Lower leg skin (tissue), 4 donors: ENCODE data around the gene COG8. TPM values are rescaled to one million over a fixed set of nuclear protein-coding genes. Genes with fewer than 3 reads are reported as not detected.

Experiments
- DNase-seq, 2 donors: peaks; one replicate each; pipeline ENCODE4 v3.0.0-alpha.2; 2019; ENCODE audit warnings: low spot score in 2 of 2
- H3K4me3 ChIP-seq: fragments of 200-600 bp; sonication (generic); 2 replicates; pipeline ENCODE4 v1.5.1; 2017; ENCODE audit warnings: mild to moderate bottlenecking, low read depth; ENCODE audit not compliant: poor library complexity, severe bottlenecking
- POLR2A ChIP-seq, 2 donors: fragments of 450-650 bp; IDR thresholded peaks; one replicate each; pipeline ENCODE4 v1.6.1; 2016 to 2017; ENCODE audit warnings: antibody characterized with exemption in 2 of 2, mild to moderate bottlenecking in 1 of 2, moderate library complexity in 1 of 2
- WGBS, 2 donors: methylation state at CpG; one replicate each; pipeline ENCODE4 v1.1.5; 2018; 5-methylcytosine and 5-hydroxymethylcytosine counted together
- intact Hi-C: fragments of 100-400 bp; cut with DNase I; formaldehyde crosslinking; loops from one replicate; pipeline ENCODE4 v1.15.0; 2023; ENCODE audit warnings: low total_unique reads
- total RNA-seq, 4 donors: library from RNA; depleted of rRNA; stranded (reverse); fragments of >200 nt; gene quantifications; one replicate each; pipeline ENCODE4 v1.1.0, GENCODE V29; 2016
- TF ChIP-seq, protein P1 (sequence below), 3 donors: fragments of 450-650 bp; IDR thresholded peaks; one replicate each; pipeline ENCODE4 v1.5.1; 2016; ENCODE audit warnings: antibody characterized with exemption in 3 of 3, mild to moderate bottlenecking in 3 of 3, moderate library complexity in 2 of 3

COG8 gene
- total RNA-seq, 4 donors from 2014 or later = 40.8 to 57.8 (median 47.6) TPM

- WGBS, 2 donors = 0% methylated on average over 41 to 43 of the region's 93 CpGs
- TF ChIP-seq, protein P1, sequence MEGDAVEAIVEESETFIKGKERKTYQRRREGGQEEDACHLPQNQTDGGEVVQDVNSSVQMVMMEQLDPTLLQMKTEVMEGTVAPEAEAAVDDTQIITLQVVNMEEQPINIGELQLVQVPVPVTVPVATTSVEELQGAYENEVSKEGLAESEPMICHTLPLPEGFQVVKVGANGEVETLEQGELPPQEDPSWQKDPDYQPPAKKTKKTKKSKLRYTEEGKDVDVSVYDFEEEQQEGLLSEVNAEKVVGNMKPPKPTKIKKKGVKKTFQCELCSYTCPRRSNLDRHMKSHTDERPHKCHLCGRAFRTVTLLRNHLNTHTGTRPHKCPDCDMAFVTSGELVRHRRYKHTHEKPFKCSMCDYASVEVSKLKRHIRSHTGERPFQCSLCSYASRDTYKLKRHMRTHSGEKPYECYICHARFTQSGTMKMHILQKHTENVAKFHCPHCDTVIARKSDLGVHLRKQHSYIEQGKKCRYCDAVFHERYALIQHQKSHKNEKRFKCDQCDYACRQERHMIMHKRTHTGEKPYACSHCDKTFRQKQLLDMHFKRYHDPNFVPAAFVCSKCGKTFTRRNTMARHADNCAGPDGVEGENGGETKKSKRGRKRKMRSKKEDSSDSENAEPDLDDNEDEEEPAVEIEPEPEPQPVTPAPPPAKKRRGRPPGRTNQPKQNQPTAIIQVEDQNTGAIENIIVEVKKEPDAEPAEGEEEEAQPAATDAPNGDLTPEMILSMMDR (IDR thresholded peaks at IDR 0.05) = peak in 1 of 3 donors; percentile 24
- no peak for TF ChIP-seq POLR2A (IDR thresholded peaks at IDR 0.05)
- intact Hi-C loops = no loop called here
- DNase-seq = peak; percentile 92 to 98
- peak within 1 kb of the TSS; percentile 64 for H3K4me3 ChIP-seq
Measured at GRCh38 chr16:69330286-69331109, 8.9 kb downstream of the COG8 start, which contains the start of gene PDF. Gene PDF (minus strand): TSS chr16:69330588. CDS start chr16:69330570, 18 bp downstream.

DNA sequence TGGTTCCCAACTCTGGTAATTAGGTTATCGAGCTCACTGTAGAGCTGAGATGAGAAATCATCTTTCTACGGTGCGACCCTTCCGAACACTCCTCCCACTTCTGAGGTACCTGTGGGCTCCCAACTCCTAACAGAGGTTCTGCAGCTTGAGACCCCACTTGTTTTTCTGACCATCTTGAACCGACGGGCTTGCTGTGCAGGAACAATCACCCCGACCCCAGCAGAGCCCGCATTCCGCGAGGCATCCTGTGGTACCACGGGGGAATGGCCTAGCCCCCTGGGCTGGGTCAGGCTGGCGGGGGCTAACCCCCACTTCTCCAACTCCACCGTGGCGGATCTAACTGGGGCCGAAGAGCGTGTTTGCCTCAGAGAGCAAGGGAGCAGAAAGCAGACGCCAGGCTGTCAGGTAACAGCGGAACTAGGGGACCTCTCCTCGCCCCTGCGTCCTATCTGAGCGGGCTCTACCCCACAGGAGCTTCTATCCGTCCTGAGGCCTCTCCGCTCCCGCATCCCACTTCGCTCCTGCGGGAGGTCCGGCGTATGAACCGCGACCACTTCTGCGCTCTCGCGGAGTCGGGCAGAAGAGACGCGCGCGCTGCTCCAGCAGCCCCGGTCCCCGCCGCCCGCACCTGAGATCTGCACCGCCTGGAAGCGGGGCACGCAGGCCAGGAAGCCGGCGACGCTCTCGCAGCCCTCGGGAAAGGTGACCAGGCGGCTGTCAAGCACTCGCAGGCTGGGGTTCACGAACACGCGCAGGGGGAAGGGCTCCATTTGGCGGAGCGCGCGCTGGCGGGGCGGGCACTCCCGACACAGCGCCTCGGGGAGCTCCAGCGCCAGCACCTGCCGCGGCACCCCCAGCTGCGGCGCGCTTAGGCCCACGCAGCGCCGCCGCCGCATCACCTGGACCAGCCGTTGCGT, 9.7 kb downstream of the COG8 start:
- peak in 1 of 2 donors; percentile 86 for DNase-seq
- peak overlapping the region; percentile 64 for H3K4me3 ChIP-seq
- intact Hi-C loops = no loop called here
- WGBS, 2 donors = 8 to 12% methylated on average over 32 to 48 of the region's 77 CpGs
- no peak for TF ChIP-seq POLR2A (IDR thresholded peaks at IDR 0.05)
- TF ChIP-seq, protein P1 (IDR thresholded peaks at IDR 0.05) = no peak

GRCh38 chr16:69328854-69329316, 10.5 kb downstream of the COG8 start:
- peak in 1 of 2 donors; percentile 66 for DNase-seq
- intact Hi-C loops = no loop called here
- no peak for TF ChIP-seq POLR2A (IDR thresholded peaks at IDR 0.05)
- TF ChIP-seq, protein P1 (IDR thresholded peaks at IDR 0.05) = no peak
- H3K4me3 ChIP-seq = no peak overlapping the region
- WGBS, 2 donors = 47 to 49% methylated on average over 10 of the region's 10 CpGs

GRCh38 chr16:69327585-69328310, 11.6 kb downstream of the COG8 start:
- no peak overlapping the region for H3K4me3 ChIP-seq
- intact Hi-C loops = no loop called here
- peak in 1 of 2 donors; percentile 50 for DNase-seq
- TF ChIP-seq, protein P1 (IDR thresholded peaks at IDR 0.05) = no peak
- TF ChIP-seq POLR2A (IDR thresholded peaks at IDR 0.05) = no peak
- 82 to 87% methylated on average over 14 of the region's 14 CpGs for WGBS, 2 donors

- intact Hi-C loops = no loop called here
- 55 to 58% methylated on average over 7 of the region's 7 CpGs for WGBS, 2 donors
- TF ChIP-seq, protein P1 (IDR thresholded peaks at IDR 0.05) = no peak
- TF ChIP-seq POLR2A (IDR thresholded peaks at IDR 0.05) = no peak
- no peak overlapping the region for H3K4me3 ChIP-seq
- peak in 1 of 2 donors; percentile 59 for DNase-seq
Measured at GRCh38 chr16:69326172-69326873, 13.0 kb downstream of the COG8 start.
